HFFc6 (cell line): ENCODE results near the gene GPR87. TPM values are rescaled to one million over a fixed set of nuclear protein-coding genes. Genes with fewer than 3 reads are reported as not detected.

ENCODE experiments used
- DNase-seq: peaks from one replicate; pipeline ENCODE4 v3.0.0-alpha.2; 2018
- H3K27ac Mint-ChIP-seq: 2 replicates; pipeline ENCODE4 v1.8.0; 2020; ENCODE audit warnings: mild to moderate bottlenecking, mixed read lengths
- H3K27me3 Mint-ChIP-seq: 2 replicates; pipeline ENCODE4 v1.8.0; 2021; ENCODE audit warnings: mild to moderate bottlenecking, moderate library complexity, mixed read lengths; ENCODE audit not compliant: insufficient read depth
- H3K36me3 Mint-ChIP-seq: 2 replicates; pipeline ENCODE4 v1.8.0; 2021; ENCODE audit warnings: low read depth, mixed read lengths
- H3K4me1 Mint-ChIP-seq: 2 replicates; pipeline ENCODE4 v1.8.0; 2020; ENCODE audit warnings: low read depth, mixed read lengths
- H3K4me3 Mint-ChIP-seq: 2 replicates; pipeline ENCODE4 v1.8.0; 2020; ENCODE audit warnings: mild to moderate bottlenecking, moderate library complexity, mixed read lengths
- H3K9me3 Mint-ChIP-seq: 2 replicates; pipeline ENCODE4 v1.8.0; 2020; ENCODE audit warnings: mild to moderate bottlenecking, mixed read lengths
- CTCF ChIP-seq: fragments of 200-600 bp; sonication (generic); IDR thresholded peaks from 2 replicates; pipeline ENCODE4 v1.5.0; 2021; ENCODE audit warnings: antibody characterized with exemption, mild to moderate bottlenecking
- total RNA-seq, 6 experiments: library from RNA; stranded (reverse); fragmentation: NEBNext Ultra II Directional; extraction: Animal tissue kit (Norgen Biotek cat#: 25700); gene quantifications; 2 replicates in 1 of 6; 3 replicates in 5 of 6; pipeline ENCODE4 v1.2.3, GENCODE V29; 2021

Gene GPR87
- total RNA-seq, 6 experiments from 2014 or later = not detected

GRCh38 chr3:151322511-151322910, 5.9 kb upstream of the GPR87 start:
- Mint-ChIP-seq H3K9me3 (no peaks in the 10 kb centered on the region), H3K4me3 (no peak overlapping the region), H3K27ac (no peak overlapping the region), H3K27me3 (no peaks in the 10 kb centered on the region), H3K36me3 (no peaks in the 10 kb centered on the region), H3K4me1 (peaks cover 25% of the 10 kb centered on the region)
- DNase-seq = no peak
- TF ChIP-seq CTCF = no peak

- DNase-seq = no peak
- Mint-ChIP-seq H3K9me3 (no peaks in the 10 kb centered on the region), H3K27ac (no peak overlapping the region)
These were observed 4.9 kb upstream of the GPR87 start for GRCh38 chr3:151321526-151321925.

GRCh38 chr3:151320131-151320530, 3.5 kb upstream of the GPR87 start:
- Mint-ChIP-seq H3K36me3 (peaks cover under 1% of the 10 kb centered on the region; the same call in 1 of the 2 replicates), H3K4me3 (no peak overlapping the region), H3K4me1 (peaks cover 43% of the 10 kb centered on the region), H3K9me3 (peaks cover 3% of the 10 kb centered on the region), H3K27me3 (no peaks in the 10 kb centered on the region), H3K27ac (no peak overlapping the region)
- DNase-seq = no peak
- TF ChIP-seq CTCF = no peak

More at GRCh38 chr3:151321526-151321925, 4.9 kb upstream of the GPR87 start:
- no peaks in the 10 kb centered on the region for H3K27me3 Mint-ChIP-seq
- H3K4me1 Mint-ChIP-seq = peaks cover 29% of the 10 kb centered on the region
- H3K4me3 Mint-ChIP-seq = no peak overlapping the region
- H3K36me3 Mint-ChIP-seq = no peaks in the 10 kb centered on the region
- no peak for TF ChIP-seq CTCF

- no peak overlapping the region for H3K27ac Mint-ChIP-seq
- no peak overlapping the region for H3K4me3 Mint-ChIP-seq
- no peaks in the 10 kb centered on the region for H3K27me3 Mint-ChIP-seq
- no peak for TF ChIP-seq CTCF
- H3K9me3 Mint-ChIP-seq = peaks cover 8% of the 10 kb centered on the region
- peaks cover 6% of the 10 kb centered on the region for H3K36me3 Mint-ChIP-seq
- DNase-seq = no peak
- H3K4me1 Mint-ChIP-seq = peaks cover 48% of the 10 kb centered on the region
These were observed 3.0 kb upstream of the GPR87 start for GRCh38 chr3:151319628-151320027.

- H3K9me3 Mint-ChIP-seq = peaks cover 11% of the 10 kb centered on the region
- no peak overlapping the region for H3K27ac Mint-ChIP-seq
- H3K36me3 Mint-ChIP-seq = peaks cover 6% of the 10 kb centered on the region
- no peak for DNase-seq
- peaks cover 48% of the 10 kb centered on the region for H3K4me1 Mint-ChIP-seq
- TF ChIP-seq CTCF = no peak
- H3K27me3 Mint-ChIP-seq = no peaks in the 10 kb centered on the region
- no peak overlapping the region for H3K4me3 Mint-ChIP-seq
These were observed 2.4 kb upstream of the GPR87 start for GRCh38 chr3:151318991-151319390.

- H3K27ac Mint-ChIP-seq = no peak overlapping the region
- peaks cover 6% of the 10 kb centered on the region for H3K36me3 Mint-ChIP-seq
- peak; percentile 21 for DNase-seq
- H3K4me3 Mint-ChIP-seq = no peak overlapping the region; the same call in 1 of the 2 replicates
- TF ChIP-seq CTCF = no peak
- peaks cover 48% of the 10 kb centered on the region for H3K4me1 Mint-ChIP-seq
- peaks cover 12% of the 10 kb centered on the region for H3K9me3 Mint-ChIP-seq
- H3K27me3 Mint-ChIP-seq = no peaks in the 10 kb centered on the region
These were observed 1.7 kb upstream of the GPR87 start for GRCh38 chr3:151318313-151318712.
